ENCODE results near the gene TCF15.

The TCF15 gene

DNA sequence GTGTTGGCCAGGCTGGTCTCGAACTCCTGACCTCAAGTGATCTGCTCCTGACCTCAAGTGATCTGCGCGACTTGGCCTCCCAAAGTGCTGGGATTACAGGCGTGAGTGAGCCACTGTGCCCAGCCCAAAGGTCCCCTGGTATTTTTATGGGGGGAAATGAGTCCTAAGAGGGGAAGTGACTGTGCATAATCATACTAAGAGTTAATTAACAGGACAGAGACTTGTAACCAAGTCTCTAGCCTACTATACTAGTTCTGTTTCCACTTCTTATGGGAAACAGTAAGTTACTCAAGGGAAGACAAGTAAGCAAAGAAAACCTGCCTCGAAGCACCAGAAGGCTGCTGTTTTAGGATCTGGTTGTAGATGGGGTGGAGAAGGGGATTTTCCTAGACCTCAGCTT is 27.9 kb downstream of the TCF15 start:
- TF ChIP-seq, protein P1, sequence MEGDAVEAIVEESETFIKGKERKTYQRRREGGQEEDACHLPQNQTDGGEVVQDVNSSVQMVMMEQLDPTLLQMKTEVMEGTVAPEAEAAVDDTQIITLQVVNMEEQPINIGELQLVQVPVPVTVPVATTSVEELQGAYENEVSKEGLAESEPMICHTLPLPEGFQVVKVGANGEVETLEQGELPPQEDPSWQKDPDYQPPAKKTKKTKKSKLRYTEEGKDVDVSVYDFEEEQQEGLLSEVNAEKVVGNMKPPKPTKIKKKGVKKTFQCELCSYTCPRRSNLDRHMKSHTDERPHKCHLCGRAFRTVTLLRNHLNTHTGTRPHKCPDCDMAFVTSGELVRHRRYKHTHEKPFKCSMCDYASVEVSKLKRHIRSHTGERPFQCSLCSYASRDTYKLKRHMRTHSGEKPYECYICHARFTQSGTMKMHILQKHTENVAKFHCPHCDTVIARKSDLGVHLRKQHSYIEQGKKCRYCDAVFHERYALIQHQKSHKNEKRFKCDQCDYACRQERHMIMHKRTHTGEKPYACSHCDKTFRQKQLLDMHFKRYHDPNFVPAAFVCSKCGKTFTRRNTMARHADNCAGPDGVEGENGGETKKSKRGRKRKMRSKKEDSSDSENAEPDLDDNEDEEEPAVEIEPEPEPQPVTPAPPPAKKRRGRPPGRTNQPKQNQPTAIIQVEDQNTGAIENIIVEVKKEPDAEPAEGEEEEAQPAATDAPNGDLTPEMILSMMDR (IDR thresholded peaks at IDR 0.05): no peak

DNA sequence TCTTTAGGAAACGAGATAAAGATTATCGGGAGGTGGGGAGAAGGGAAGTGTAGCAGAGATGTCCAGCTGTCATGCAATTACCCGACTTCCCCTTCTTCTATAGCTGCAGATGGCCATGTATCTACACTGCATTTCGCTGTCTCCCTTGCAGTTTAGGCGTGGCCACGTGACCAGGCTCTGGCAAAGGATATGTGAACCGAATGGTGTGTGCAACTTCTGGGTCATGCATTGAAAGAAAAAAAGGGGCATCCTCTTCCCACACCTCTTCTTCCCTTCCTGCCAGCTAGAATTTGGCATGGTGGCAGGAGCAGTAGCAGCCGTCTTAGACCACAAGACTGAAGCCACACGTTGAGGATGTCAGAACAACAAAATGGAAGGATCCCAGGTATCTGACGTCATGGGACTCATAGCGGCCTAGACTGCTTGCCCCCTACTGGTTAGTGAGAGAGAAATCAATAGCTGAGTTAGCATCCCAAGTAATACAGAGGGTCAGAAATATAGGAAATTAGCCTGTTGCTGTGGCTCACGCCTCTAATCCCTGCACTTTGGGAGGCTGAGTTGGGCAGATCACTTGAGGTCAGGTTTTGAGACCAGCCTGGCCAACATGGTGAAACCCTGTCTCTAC is 32.8 kb downstream of the TCF15 start:
- TF ChIP-seq, protein P1 (IDR thresholded peaks at IDR 0.05): no peak

DNA sequence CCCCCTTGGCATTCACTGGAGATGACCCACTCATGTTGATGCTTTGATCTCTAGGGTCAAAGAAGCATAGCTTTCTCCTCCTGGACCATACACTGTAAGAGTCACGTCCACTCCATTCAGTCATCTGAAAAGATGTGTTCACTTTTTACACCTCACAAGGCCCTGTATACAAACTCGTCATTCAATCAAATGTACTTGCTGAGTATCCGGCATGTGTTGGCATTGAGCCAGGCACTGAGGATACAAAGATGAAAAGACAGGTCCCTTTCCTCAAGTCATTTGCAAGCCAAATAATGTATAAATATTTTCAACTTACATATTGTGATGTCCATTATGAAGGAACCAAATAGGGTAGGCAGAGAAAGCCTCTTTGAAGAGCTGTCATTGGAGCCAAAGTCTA is 34.0 kb downstream of the TCF15 start:
- TF ChIP-seq, protein P1 (IDR thresholded peaks at IDR 0.05): no peak

DNA sequence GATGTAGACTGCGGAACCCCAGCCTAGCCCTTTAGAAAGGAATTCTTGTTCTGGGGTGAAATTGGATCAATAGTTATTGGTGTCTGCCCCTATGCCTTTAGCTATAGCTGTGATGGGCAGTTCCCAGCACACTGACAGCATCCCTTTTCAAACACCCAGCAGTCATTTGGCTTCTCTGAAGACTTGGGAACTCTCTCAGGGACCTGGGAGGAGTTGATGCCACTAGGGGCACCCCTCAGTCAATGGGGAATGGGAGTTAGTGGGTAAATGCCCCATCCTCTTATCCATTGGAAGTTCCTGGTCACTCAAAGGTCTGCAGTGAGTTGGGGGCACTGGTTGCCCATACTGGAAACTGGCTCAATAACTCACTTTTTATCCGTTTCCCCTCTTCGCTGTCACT is 34.9 kb downstream of the TCF15 start:
- TF ChIP-seq, protein P1 (IDR thresholded peaks at IDR 0.05): no peak

DNA sequence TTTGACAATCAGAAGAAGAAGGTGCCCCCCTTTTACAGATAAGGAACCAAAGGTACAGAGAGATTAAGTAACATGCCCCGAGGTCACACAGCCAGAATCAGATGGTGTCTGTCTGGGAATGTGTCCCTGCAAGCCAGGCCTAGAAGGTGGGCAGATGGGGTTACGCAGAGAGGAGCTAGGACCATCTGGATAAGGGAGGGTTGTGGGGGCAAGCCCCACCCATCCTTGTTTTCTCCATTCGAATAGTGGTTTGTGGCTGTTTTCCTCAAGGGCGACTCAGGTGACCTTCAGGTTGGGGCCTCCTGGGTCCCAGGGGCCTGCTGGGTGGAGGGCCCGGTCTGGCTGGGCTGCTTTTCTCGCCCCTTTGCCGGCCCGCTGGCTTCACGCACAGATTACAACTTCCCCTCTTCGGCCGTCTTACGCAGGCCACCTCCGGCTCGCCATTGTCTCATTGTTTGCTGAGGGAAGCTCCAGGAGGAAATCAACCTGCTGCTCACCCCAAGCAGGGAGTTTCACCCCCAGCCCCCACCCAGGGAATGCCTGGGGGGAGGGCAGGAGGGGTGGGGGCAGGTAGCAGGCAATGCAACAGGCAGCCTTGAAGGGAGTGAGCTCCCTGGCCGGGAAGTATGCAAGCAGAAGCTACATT is 35.7 kb downstream of the TCF15 start:
- TF ChIP-seq, protein P1 (IDR thresholded peaks at IDR 0.05): no peak

DNA sequence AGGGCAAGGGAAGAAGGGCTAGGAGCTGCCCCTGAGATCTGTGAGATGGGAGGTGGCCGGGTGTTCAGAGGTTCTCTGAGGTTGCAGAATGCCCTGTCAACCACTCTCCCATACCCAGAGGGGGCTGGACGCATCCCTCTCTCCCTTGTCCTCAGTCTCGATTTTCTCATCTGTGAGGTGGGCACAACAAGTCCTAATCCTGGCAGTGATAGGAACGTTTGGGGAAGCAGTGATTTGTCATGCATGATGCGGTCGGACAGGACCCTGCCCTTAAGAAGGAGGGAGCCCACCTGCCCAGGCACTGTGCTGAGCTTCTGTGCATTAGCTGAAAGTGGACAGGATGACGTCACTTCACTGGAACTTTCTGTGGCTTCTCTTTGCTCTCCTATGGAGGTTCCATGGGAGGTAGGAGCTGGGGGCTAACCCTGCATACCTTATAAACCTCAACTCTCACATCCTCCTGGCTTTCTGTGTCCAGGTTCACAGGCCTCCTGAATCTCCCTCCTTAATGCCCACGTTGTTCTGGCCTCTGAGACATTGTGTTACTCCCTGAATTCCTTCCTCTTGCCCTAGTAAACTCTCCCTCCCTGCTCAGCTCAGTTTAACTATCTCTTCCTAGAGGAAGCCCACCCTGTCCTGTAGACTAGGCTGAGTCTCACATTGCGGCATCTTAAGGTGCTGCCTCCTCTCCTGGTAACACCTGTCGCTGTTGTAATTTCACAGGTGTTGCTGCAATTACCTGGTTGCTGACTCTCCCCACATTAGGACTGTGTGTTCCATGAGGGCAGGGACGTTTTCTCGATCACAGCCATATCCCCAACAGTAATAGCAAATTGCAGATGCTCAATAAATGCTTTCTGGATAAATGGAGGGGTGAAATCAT is 36.5 kb downstream of the TCF15 start:
- TF ChIP-seq, protein P1 (IDR thresholded peaks at IDR 0.05): no peak

DNA sequence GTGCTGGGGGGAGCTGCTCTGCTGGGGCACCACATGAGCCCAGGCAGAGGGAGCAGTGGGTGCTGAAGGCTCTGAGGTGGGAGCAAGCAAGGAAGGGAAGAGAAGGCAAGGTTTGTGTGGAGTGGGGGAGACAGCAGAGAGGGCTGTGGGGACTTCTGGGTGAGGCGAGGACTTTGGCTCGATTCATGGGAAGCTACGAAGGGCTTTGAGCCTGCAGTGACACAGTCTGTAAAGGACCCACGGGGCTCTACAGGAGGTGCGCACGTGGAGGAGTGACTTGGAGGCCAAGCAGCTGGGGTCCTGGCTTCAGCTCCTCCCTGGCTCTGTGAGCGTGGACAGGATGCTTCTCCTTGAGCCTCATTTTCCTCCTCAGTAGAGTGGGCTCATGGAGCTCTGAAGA is 37.4 kb downstream of the TCF15 start:
- TF ChIP-seq, protein P1 (IDR thresholded peaks at IDR 0.05): no peak

Measured in LNCAP (cell line).